ENCODE results near the gene NEIL3. TPM values are rescaled to one million over a fixed set of nuclear protein-coding genes. Genes with fewer than 3 reads are reported as not detected.

NEIL3 gene
- total RNA-seq, 2 experiments from 2014 or later = 0.22 to 0.25 TPM

DNA sequence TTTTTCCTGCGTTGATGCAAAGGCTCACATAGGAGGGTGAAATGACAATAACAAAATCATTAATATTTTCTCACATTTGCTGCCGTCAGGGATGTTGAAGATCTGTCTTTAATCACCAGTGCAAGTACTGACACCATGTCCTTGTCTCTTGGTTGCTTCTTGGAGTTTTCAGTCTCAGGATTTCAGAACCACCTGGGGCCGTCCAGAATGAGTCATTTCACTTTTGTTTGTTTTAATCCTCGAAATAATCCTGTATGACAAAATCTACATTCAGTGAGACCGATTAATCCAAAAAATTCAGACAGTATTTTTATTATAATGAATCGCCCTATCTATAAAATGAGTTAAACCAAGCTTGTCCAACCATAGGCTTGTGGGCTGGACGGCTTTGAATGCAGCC lies 47.2 kb downstream of the NEIL3 start:
- TF ChIP-seq, protein P1, sequence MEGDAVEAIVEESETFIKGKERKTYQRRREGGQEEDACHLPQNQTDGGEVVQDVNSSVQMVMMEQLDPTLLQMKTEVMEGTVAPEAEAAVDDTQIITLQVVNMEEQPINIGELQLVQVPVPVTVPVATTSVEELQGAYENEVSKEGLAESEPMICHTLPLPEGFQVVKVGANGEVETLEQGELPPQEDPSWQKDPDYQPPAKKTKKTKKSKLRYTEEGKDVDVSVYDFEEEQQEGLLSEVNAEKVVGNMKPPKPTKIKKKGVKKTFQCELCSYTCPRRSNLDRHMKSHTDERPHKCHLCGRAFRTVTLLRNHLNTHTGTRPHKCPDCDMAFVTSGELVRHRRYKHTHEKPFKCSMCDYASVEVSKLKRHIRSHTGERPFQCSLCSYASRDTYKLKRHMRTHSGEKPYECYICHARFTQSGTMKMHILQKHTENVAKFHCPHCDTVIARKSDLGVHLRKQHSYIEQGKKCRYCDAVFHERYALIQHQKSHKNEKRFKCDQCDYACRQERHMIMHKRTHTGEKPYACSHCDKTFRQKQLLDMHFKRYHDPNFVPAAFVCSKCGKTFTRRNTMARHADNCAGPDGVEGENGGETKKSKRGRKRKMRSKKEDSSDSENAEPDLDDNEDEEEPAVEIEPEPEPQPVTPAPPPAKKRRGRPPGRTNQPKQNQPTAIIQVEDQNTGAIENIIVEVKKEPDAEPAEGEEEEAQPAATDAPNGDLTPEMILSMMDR (IDR thresholded peaks at IDR 0.05) = no peak
- H3K4me1 ChIP-seq (ENCODE audit: insufficient read depth, low read length) = no peaks in the 10 kb centered on the region
- intact Hi-C loops (cut with DNase I, micrococcal nuclease) = no loop called here
- Mint-ChIP-seq H3K4me1 (ENCODE audit: low read depth) (no peaks in the 10 kb centered on the region), H3K36me3 (ENCODE audit: low read depth) (no peaks in the 10 kb centered on the region), H3K27me3 (no peaks in the 10 kb centered on the region), H3K9me3 (no peaks in the 10 kb centered on the region), H3K27ac (no peak overlapping the region), H3K4me3 (no peak overlapping the region)
- ChIA-PET POLR2A (no interaction called here), CTCF (no interaction called here)
- no peaks in the 10 kb centered on the region for H3K36me3 ChIP-seq (ENCODE audit: insufficient read depth, low read length)
- H3K27me3 ChIP-seq (ENCODE audit: control insufficient read depth in 1 of 2, insufficient read depth in 2 of 2, low read length in 2 of 2) = no peaks in the 10 kb centered on the region
- no peaks in the 10 kb centered on the region for H3K9me3 ChIP-seq (ENCODE audit: control insufficient read depth in 1 of 2, insufficient read depth in 1 of 2, low read length in 2 of 2)
- DNase-seq (no peak), ATAC-seq (ENCODE audit: poor library complexity) (no peak)
- no peak overlapping the region for H3K27ac ChIP-seq (ENCODE audit: low read depth in 1 of 2, low read length in 2 of 2)
- no peak overlapping the region for H3K4me3 ChIP-seq (ENCODE audit: low read length)

DNA sequence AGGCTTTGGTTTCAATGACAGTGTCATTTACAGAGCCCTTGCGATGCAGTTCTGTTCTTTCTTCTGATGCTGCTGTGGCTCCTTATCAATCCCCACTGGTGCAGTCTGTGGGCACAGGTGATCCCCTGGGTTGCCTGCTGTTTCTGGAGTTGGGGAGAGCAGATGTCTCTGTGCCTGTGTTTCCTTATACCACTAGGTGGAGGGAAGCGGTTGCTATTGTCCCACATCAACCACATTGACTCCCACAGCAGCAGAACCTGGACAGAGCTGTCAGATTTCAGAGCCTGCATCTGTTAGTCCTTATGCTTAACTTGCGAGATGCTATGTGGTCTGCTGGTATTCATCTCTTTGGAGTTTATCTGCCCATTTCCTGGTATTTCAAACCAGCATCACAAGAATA lies 57.7 kb downstream of the NEIL3 start:
- no peak overlapping the region for H3K4me3 Mint-ChIP-seq
- Histone ChIP-seq H3K27ac (ENCODE audit: low read depth in 1 of 2, low read length in 2 of 2) (no peak overlapping the region), H3K4me3 (ENCODE audit: low read length) (no peak overlapping the region), H3K36me3 (ENCODE audit: insufficient read depth, low read length) (no peaks in the 10 kb centered on the region), H3K27me3 (ENCODE audit: control insufficient read depth in 1 of 2, insufficient read depth in 2 of 2, low read length in 2 of 2) (no peaks in the 10 kb centered on the region), H3K9me3 (ENCODE audit: control insufficient read depth in 1 of 2, insufficient read depth in 1 of 2, low read length in 2 of 2) (peaks cover 0 to 4% of the 10 kb centered on the region in 2 experiments), H3K4me1 (ENCODE audit: insufficient read depth, low read length) (no peaks in the 10 kb centered on the region)
- no peak overlapping the region for H3K27ac Mint-ChIP-seq
- no peaks in the 10 kb centered on the region for H3K9me3 Mint-ChIP-seq
- H3K27me3 Mint-ChIP-seq = no peaks in the 10 kb centered on the region
- intact Hi-C loops (cut with DNase I, micrococcal nuclease) = loop anchor here in 1 of 2 experiments (5.0 kb wide), 1 partner anchor 180 kb away; no protein-coding TSS in a partner anchor
- no peaks in the 10 kb centered on the region for H3K36me3 Mint-ChIP-seq (ENCODE audit: low read depth)
- DNase-seq (peak in 3 of 14 experiments; percentile 13 to 39 (median 33)), ATAC-seq (ENCODE audit: poor library complexity) (peak; percentile 62)
- ChIA-PET POLR2A (no interaction called here), CTCF (no interaction called here)
- H3K4me1 Mint-ChIP-seq (ENCODE audit: low read depth) = no peaks in the 10 kb centered on the region
- TF ChIP-seq, protein P1 (IDR thresholded peaks at IDR 0.05) = peak; percentile 44

DNA sequence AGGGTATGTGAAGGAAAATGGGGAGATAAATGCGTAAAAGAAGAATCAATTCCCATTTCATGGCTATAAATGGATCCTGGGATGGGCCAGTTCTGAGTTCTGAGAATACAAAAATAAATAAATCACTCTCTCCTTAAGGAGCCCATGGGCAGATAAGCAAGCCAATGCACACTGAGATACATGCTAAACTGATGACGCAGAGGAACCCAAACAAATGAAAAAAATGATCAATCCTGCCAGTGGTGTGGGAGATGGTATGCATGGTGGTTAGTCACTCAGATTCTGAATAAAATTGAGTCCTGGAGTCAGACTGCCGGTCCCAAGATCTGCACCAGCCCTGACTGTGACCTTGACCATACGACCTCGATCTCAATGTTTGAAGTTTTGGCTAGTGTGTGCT lies 59.7 kb downstream of the NEIL3 start:
- no peaks in the 10 kb centered on the region for H3K4me1 ChIP-seq (ENCODE audit: insufficient read depth, low read length)
- H3K9me3 ChIP-seq (ENCODE audit: control insufficient read depth in 1 of 2, insufficient read depth in 1 of 2, low read length in 2 of 2) = peaks cover 0 to 4% of the 10 kb centered on the region in 2 experiments
- H3K27ac ChIP-seq (ENCODE audit: low read depth in 1 of 2, low read length in 2 of 2) = no peak overlapping the region
- no peaks in the 10 kb centered on the region for H3K9me3 Mint-ChIP-seq
- H3K27ac Mint-ChIP-seq = no peak overlapping the region
- no peaks in the 10 kb centered on the region for H3K36me3 Mint-ChIP-seq (ENCODE audit: low read depth)
- no peaks in the 10 kb centered on the region for H3K36me3 ChIP-seq (ENCODE audit: insufficient read depth, low read length)
- TF ChIP-seq, protein P1 (IDR thresholded peaks at IDR 0.05) = no peak
- H3K4me1 Mint-ChIP-seq (ENCODE audit: low read depth) = no peaks in the 10 kb centered on the region
- no peak overlapping the region for H3K4me3 ChIP-seq (ENCODE audit: low read length)
- H3K27me3 Mint-ChIP-seq = no peaks in the 10 kb centered on the region
- ChIA-PET POLR2A (no interaction called here), CTCF (no interaction called here)
- no peak for DNase-seq
- H3K27me3 ChIP-seq (ENCODE audit: control insufficient read depth in 1 of 2, insufficient read depth in 2 of 2, low read length in 2 of 2) = no peaks in the 10 kb centered on the region
- no peak for ATAC-seq (ENCODE audit: poor library complexity)
- intact Hi-C loops (cut with DNase I, micrococcal nuclease) = loop anchor here in 1 of 2 experiments (5.0 kb wide), 1 partner anchor 178 kb away; no protein-coding TSS in a partner anchor
- no peak overlapping the region for H3K4me3 Mint-ChIP-seq
